DMS153 (cell line): ENCODE data around the gene CBLN3.
"Not testable (repeated sequence)": the region's sequence is repeated elsewhere in the genome, so short reads cannot be mapped to it uniquely, and the experiment has no call there.

Source experiments
- DNase-seq: peaks from one replicate; lab custom pipeline; 2025; lab: John Stamatoyannopoulos, UW

CBLN3 gene

GRCh38 chr14:24429395-24430142 lies at the start of gene CBLN3, which contains the start of gene KHNYN:
Gene CBLN3, minus strand, starts transcription at chr14:24429668. Its CDS starts 614 bp downstream, at chr14:24429054.
Gene KHNYN, plus strand, starts transcription at chr14:24429954. Its CDS starts 777 bp downstream, at chr14:24430731.
- peak; percentile 76 for DNase-seq

- DNase-seq = no peak
These were observed 45.8 kb upstream of the CBLN3 start for GRCh38 chr14:24475261-24475660.

- no peak for DNase-seq
These were observed 43.7 kb upstream of the CBLN3 start for GRCh38 chr14:24473211-24473610.

- DNase-seq = not testable (repeated sequence)
These were observed 41.0 kb upstream of the CBLN3 start for GRCh38 chr14:24470450-24470849.

GRCh38 chr14:24465805-24466204 lies 36.3 kb upstream of the CBLN3 start:
- DNase-seq = no peak

- no peak for DNase-seq
These were observed 35.9 kb upstream of the CBLN3 start for GRCh38 chr14:24465368-24465767.

GRCh38 chr14:24463884-24464785 lies 34.7 kb upstream of the CBLN3 start:
- no peak for DNase-seq

- no peak for DNase-seq
These were observed 33.8 kb upstream of the CBLN3 start for GRCh38 chr14:24463017-24463883.

GRCh38 chr14:24461336-24461735 lies 31.9 kb upstream of the CBLN3 start:
- no peak for DNase-seq

- DNase-seq = no peak
These were observed 29.9 kb upstream of the CBLN3 start for GRCh38 chr14:24459331-24459730.

GRCh38 chr14:24458736-24459135 lies 29.3 kb upstream of the CBLN3 start:
- no peak for DNase-seq

GRCh38 chr14:24456980-24457379 lies 27.5 kb upstream of the CBLN3 start:
- DNase-seq = no peak

GRCh38 chr14:24450828-24451227 lies 21.4 kb upstream of the CBLN3 start:
- not testable (repeated sequence) for DNase-seq

- no peak for DNase-seq
These were observed 13.7 kb upstream of the CBLN3 start for GRCh38 chr14:24443053-24443665.

GRCh38 chr14:24442240-24443052 lies 13.0 kb upstream of the CBLN3 start, which contains the start of gene SDR39U1:
Gene SDR39U1, minus strand, starts transcription at chr14:24442776. Its CDS starts 7 bp downstream, at chr14:24442769.
- DNase-seq = peak; percentile 98

GRCh38 chr14:24441904-24442239 lies 12.4 kb upstream of the CBLN3 start:
- DNase-seq = no peak

GRCh38 chr14:24441485-24441884 lies 12.0 kb upstream of the CBLN3 start:
- no peak for DNase-seq

- no peak for DNase-seq
These were observed 11.3 kb upstream of the CBLN3 start for GRCh38 chr14:24440606-24441399.

- no peak for DNase-seq
These were observed 10.6 kb upstream of the CBLN3 start for GRCh38 chr14:24439830-24440605.
